Measurements from ENCODE around the gene PIP4P1. TPM values are rescaled to one million over a fixed set of nuclear protein-coding genes. Genes with fewer than 3 reads are reported as not detected.

Gene PIP4P1
- total RNA-seq, 6 donors from 2014 or later = 20.8 to 58.7 (median 34.2) TPM

- H3K4me3 ChIP-seq = no peak overlapping the region
- H3K4me1 ChIP-seq = peaks cover 0 to 4% (median 0%) of the 10 kb centered on the region in 4 donors
- no peaks in the 10 kb centered on the region for H3K9me3 ChIP-seq
- H3K27ac ChIP-seq = no peak overlapping the region
- no peak for DNase-seq
- H3K27me3 ChIP-seq = no peaks in the 10 kb centered on the region
- ATAC-seq (ENCODE audit: low FRiP score in 2 of 2) = no peak
- no peak for TF ChIP-seq EP300 (IDR thresholded peaks at IDR 0.05)
- 87% methylated on average over 7 of the region's 7 CpGs for WGBS, 2 donors
- H3K36me3 ChIP-seq = no peaks in the 10 kb centered on the region
Measured at GRCh38 chr14:20438664-20439063, 22.6 kb downstream of the PIP4P1 start.

GRCh38 chr14:20436363-20436755 is 24.9 kb downstream of the PIP4P1 start:
- no peak for TF ChIP-seq POLR2A (IDR thresholded peaks at IDR 0.05)
- Histone ChIP-seq H3K4me3 (no peak overlapping the region), H3K27ac (no peak overlapping the region), H3K4me1 (peaks cover 0 to 4% (median 0%) of the 10 kb centered on the region in 4 donors), H3K27me3 (no peaks in the 10 kb centered on the region), H3K36me3 (no peaks in the 10 kb centered on the region), H3K9me3 (no peaks in the 10 kb centered on the region)
- ATAC-seq (ENCODE audit: low FRiP score in 2 of 2) (no peak), DNase-seq (no peak)
- 88 to 91% methylated on average over 4 of the region's 4 CpGs for WGBS, 2 donors

GRCh38 chr14:20435582-20436362 is 25.5 kb downstream of the PIP4P1 start, which contains the start of gene KLHL33:
Gene KLHL33 (minus strand): TSS chr14:20436166. CDS start chr14:20435811, 355 bp downstream.
- H3K27me3 ChIP-seq = no peaks in the 10 kb centered on the region
- H3K9me3 ChIP-seq = no peaks in the 10 kb centered on the region
- no peak for DNase-seq
- H3K4me3 ChIP-seq = peak within 1 kb of the TSS in 3 of 4 donors; percentile 20 to 33 (median 29)
- ATAC-seq (ENCODE audit: low FRiP score in 2 of 2) = no peak
- TF ChIP-seq POLR2A (IDR thresholded peaks at IDR 0.05) (no peak), EP300 (IDR thresholded peaks at IDR 0.05) (no peak), POLR2AphosphoS5 (IDR thresholded peaks at IDR 0.05) (no peak), CTCF (IDR thresholded peaks at IDR 0.05) (no peak)
- no peaks in the 10 kb centered on the region for H3K4me1 ChIP-seq
- 73 to 75% methylated on average over 7 to 17 of the region's 17 CpGs for WGBS, 2 donors
- no peaks in the 10 kb centered on the region for H3K36me3 ChIP-seq
- peak within 1 kb of the TSS; percentile 1 to 50 (median 30) for H3K27ac ChIP-seq

GRCh38 chr14:20434701-20435581 is 26.3 kb downstream of the PIP4P1 start:
- no peaks in the 10 kb centered on the region for H3K27me3 ChIP-seq
- no peaks in the 10 kb centered on the region for H3K36me3 ChIP-seq
- H3K4me3 ChIP-seq = peak overlapping the region in 3 of 4 donors; percentile 20 to 33 (median 29)
- DNase-seq = peak in 1 of 2 donors; percentile 78
- peak; percentile 5 to 41 for ATAC-seq (ENCODE audit: low FRiP score in 2 of 2)
- H3K4me1 ChIP-seq = peaks cover 0 to 6% (median 0%) of the 10 kb centered on the region in 4 donors
- 41 to 42% methylated on average over 24 to 34 of the region's 44 CpGs for WGBS, 2 donors
- peak overlapping the region; percentile 1 to 50 (median 30) for H3K27ac ChIP-seq
- no peaks in the 10 kb centered on the region for H3K9me3 ChIP-seq
- TF ChIP-seq POLR2AphosphoS5 (IDR thresholded peaks at IDR 0.05) (peak in 1 of 2 donors; percentile 15), POLR2A (IDR thresholded peaks at IDR 0.05) (no peak), CTCF (IDR thresholded peaks at IDR 0.05) (no peak)

GRCh38 chr14:20429801-20430669 is 31.2 kb downstream of the PIP4P1 start:
- Histone ChIP-seq H3K36me3 (no peaks in the 10 kb centered on the region), H3K9me3 (no peaks in the 10 kb centered on the region), H3K4me1 (peaks cover 2 to 24% (median 12%) of the 10 kb centered on the region in 4 donors), H3K27ac (no peak overlapping the region), H3K27me3 (no peaks in the 10 kb centered on the region), H3K4me3 (no peak overlapping the region)
- peak; percentile 9 to 24 for ATAC-seq (ENCODE audit: low FRiP score in 2 of 2)
- DNase-seq = peak; percentile 51 to 65
- 64 to 77% methylated on average over 7 to 23 of the region's 30 CpGs for WGBS, 2 donors
- TF ChIP-seq POLR2AphosphoS5 (IDR thresholded peaks at IDR 0.05) (no peak), EP300 (IDR thresholded peaks at IDR 0.05) (no peak), POLR2A (IDR thresholded peaks at IDR 0.05) (no peak), CTCF (IDR thresholded peaks at IDR 0.05) (no peak)

Data from upper lobe of left lung (tissue), 6 donors.